K562 (cell line): Measurements from ENCODE around the gene TNFAIP3. TPM values are rescaled to one million over a fixed set of nuclear protein-coding genes. Genes with fewer than 3 reads are reported as not detected.

Source experiments
- ATAC-seq: fragments of 200-7000 bp; cut with Tn5 transposase; 3 replicates; pipeline ENCODE4 v1.9.1; 2020; ENCODE audit warnings: moderate library complexity
- BruUV-seq: library from RNA; stranded (reverse); fragments of 400-500 nt; replicated peaks from 2 replicates; lab custom pipeline; 2021; lab: Mats Ljungman, UMichigan
- CTCF ChIA-PET: fragments of 300-600 bp; formaldehyde crosslinking; extraction: SDS; loops from one replicate; lab custom pipeline; 2021; ENCODE audit warnings: low intra/inter-chr PET ratio; lab: Yijun Ruan, JAX
- POLR2A ChIA-PET: fragments of 300-600, 350-650 bp; sonication (Branson Sonifier 250); formaldehyde crosslinking; extraction: SDS; loops from one replicate; lab custom pipeline; 2021; ENCODE audit warnings: antibody characterized with exemption, inconsistent platforms; lab: Yijun Ruan, JAX
- DNase-seq, 4 experiments: peaks; one replicate each; pipeline versions ENCODE4 v3.0.0 to v3.0.0-alpha.2; 2011 to 2018; ENCODE audit warnings: low spot score in 3 of 4, mixed read lengths in 3 of 4; ENCODE audit errors: extremely low read depth in 1 of 4
- FAIRE-seq: peaks from 2 replicates; lab custom pipeline; 2011; peaks lifted over from hg19 to GRCh38; lab: Jason Lieb, UNC
- H2AFZ ChIP-seq: 2 replicates; pipeline ENCODE4 v1.6.0; 2011; ENCODE audit warnings: low read depth, low read length, control low read depth, inconsistent platforms
- H3K27ac ChIP-seq: fragments of 200-600 bp; 3 replicates; pipeline ENCODE4 v1.8.0; 2011; ENCODE audit warnings: low read depth, mild to moderate bottlenecking, control low read depth, inconsistent platforms, low read length, moderate library complexity, mixed read lengths; ENCODE audit errors: extremely low read depth
- H3K27me3 ChIP-seq, 2 experiments: fragments of 300-600 bp in 1 of 2; 2 replicates in 1 of 2; 3 replicates in 1 of 2; pipeline versions ENCODE4 v1.6.0 to v1.8.0; 2011; ENCODE audit warnings: inconsistent platforms in 2 of 2, low read length in 2 of 2, mild to moderate bottlenecking in 1 of 2, mixed read lengths in 1 of 2, moderate library complexity in 1 of 2; ENCODE audit not compliant: control insufficient read depth in 2 of 2, insufficient read depth in 2 of 2
- H3K36me3 ChIP-seq: fragments of 300-600 bp; 3 replicates; pipeline ENCODE4 v1.8.0; 2011; ENCODE audit warnings: mild to moderate bottlenecking, low read length, inconsistent platforms; ENCODE audit not compliant: control insufficient read depth, insufficient read depth
- H3K4me1 ChIP-seq, 2 experiments: fragments of 200-600 bp in 1 of 2; replicated peaks in 1 of 2; 2 replicates in 1 of 2; 3 replicates in 1 of 2; pipeline versions ENCODE4 v1.5.1 to v1.8.0; 2011; ENCODE audit warnings: inconsistent platforms in 2 of 2, low read length in 2 of 2, mild to moderate bottlenecking in 1 of 2, mixed read lengths in 1 of 2, moderate library complexity in 1 of 2; ENCODE audit not compliant: control insufficient read depth in 2 of 2, insufficient read depth in 2 of 2
- H3K4me2 ChIP-seq: 2 replicates; pipeline ENCODE4 v1.6.1; 2011; ENCODE audit warnings: low read length, control low read depth, inconsistent platforms, mixed read lengths; ENCODE audit not compliant: insufficient read depth
- H3K4me3 ChIP-seq: fragments of 200-600 bp; sonication (generic), shearing (Covaris generic); 2 replicates; pipeline ENCODE4 v1.5.1; 2016; ENCODE audit warnings: control low read depth, inconsistent platforms
- H3K79me2 ChIP-seq: fragments of 200-600 bp; 3 replicates; pipeline ENCODE4 v1.8.0; 2011; ENCODE audit warnings: low read length, inconsistent platforms; ENCODE audit not compliant: control insufficient read depth, insufficient read depth
- H3K9ac ChIP-seq, 2 experiments: 2 replicates each; pipeline versions ENCODE4 v1.6.0 to v1.6.1; 2011; ENCODE audit warnings: low read depth in 2 of 2, low read length in 2 of 2, control low read depth in 1 of 2, inconsistent platforms in 1 of 2, mild to moderate bottlenecking in 1 of 2, mixed read lengths in 1 of 2; ENCODE audit not compliant: insufficient read depth in 1 of 2
- H3K9me1 ChIP-seq: one replicate; pipeline ENCODE4 v1.6.0; 2011; ENCODE audit warnings: inconsistent platforms, mild to moderate bottlenecking, low read length, moderate library complexity; ENCODE audit not compliant: control insufficient read depth, insufficient read depth
- H3K9me3 ChIP-seq: replicated peaks from 2 replicates; pipeline ENCODE4 v1.5.1; 2011; ENCODE audit warnings: low read depth, low read length, inconsistent platforms; ENCODE audit not compliant: control insufficient read depth, insufficient read depth
- H4K20me1 ChIP-seq: replicated peaks from 2 replicates; pipeline ENCODE4 v1.6.1; 2011; ENCODE audit warnings: low read length, inconsistent platforms, mixed read lengths; ENCODE audit not compliant: control insufficient read depth, insufficient read depth
- ATF1 ChIP-seq, 2 experiments: fragments of 450-650 bp in 1 of 2; IDR thresholded peaks; 2 replicates each; pipeline ENCODE4 v1.6.1; 2016; ENCODE audit warnings: missing compliant biosample characterization in 1 of 2, missing genetic modification characterization in 1 of 2
- DMBX1 ChIP-seq: fragments of 250-450 bp; sonication (Bioruptor Pico); IDR thresholded peaks from 2 replicates; pipeline ENCODE4 v1.8.0; 2022; ENCODE audit warnings: inconsistent platforms, mild to moderate bottlenecking, moderate library complexity, borderline replicate concordance
- PCBP1 ChIP-seq: fragments of 200-400 bp; formaldehyde crosslinking; IDR thresholded peaks from 2 replicates; pipeline ENCODE4 v1.6.1; 2018; ENCODE audit warnings: mild to moderate bottlenecking, low read depth, low read length; ENCODE audit not compliant: poor library complexity, severe bottlenecking
- POLR2H ChIP-seq: IDR thresholded peaks from 2 replicates; pipeline ENCODE4 v1.6.1; 2016; ENCODE audit warnings: missing genetic modification characterization, low read depth, mild to moderate bottlenecking, control low read depth, missing compliant biosample characterization, moderate library complexity
- RBM39 ChIP-seq: fragments of 200-400 bp; formaldehyde crosslinking; optimal IDR thresholded peaks from 2 replicates; pipeline ENCODE3; 2018; ENCODE audit warnings: low read depth, low read length
- RHOXF2B ChIP-seq: fragments of 250-450 bp; sonication (Bioruptor Pico); conservative IDR thresholded peaks from 2 replicates; pipeline ENCODE4 v1.5.1; 2021
- ZBTB7A ChIP-seq: IDR thresholded peaks from 2 replicates; pipeline ENCODE4 v1.6.1; 2011; ENCODE audit warnings: low read depth, mild to moderate bottlenecking, low read length, moderate library complexity, borderline replicate concordance; ENCODE audit not compliant: control insufficient read depth
- ZNF140 ChIP-seq: fragments of 250-450 bp; sonication (Bioruptor Pico); IDR thresholded peaks from 2 replicates; pipeline ENCODE4 v1.8.0; 2021; ENCODE audit warnings: moderate library complexity, mild to moderate bottlenecking, inconsistent platforms
- WGBS: fragments of 100-300 bp; shearing (Covaris generic); methylation state at CpG from one replicate; pipeline ENCODE4 v1.1.6; 2016; ENCODE audit warnings: low coverage, mixed read lengths; ENCODE audit not compliant: insufficient coverage; ENCODE audit errors: missing lambda C conversion rate; 5-methylcytosine and 5-hydroxymethylcytosine counted together
- in situ Hi-C: fragments of 300-500 bp; cut with MboI; formaldehyde crosslinking; loops from 4 replicates; pipeline ENCODE4 v1.15.0; 2018; ENCODE audit warnings: inconsistent platforms, mixed read lengths
- intact Hi-C: fragments of 100-400 bp; cut with micrococcal nuclease; formaldehyde crosslinking; loops from 2 replicates; pipeline ENCODE4 v1.14.2; 2022
- polyA plus RNA-seq, 8 experiments: library from polyadenylated mRNA; depleted of rRNA in 4 of 8; stranded (reverse) in 5 of 8; unstranded in 3 of 8; fragments of >200 nt; fragmentation: Nextera tagmentation in 2 of 8; fragmentation: Illumina TruSeq in 1 of 8; extraction: Ambion mirVana in 2 of 8; extraction: Trizol in 1 of 8; gene quantifications; 2 replicates each; pipeline versions ENCODE4 v1.2.1 to v1.2.3, GENCODE V29; 2011 to 2014; ENCODE audit warnings: inconsistent platforms in 1 of 8, missing spikeins in 1 of 8
- total RNA-seq, 7 experiments: library from RNA; depleted of rRNA in 6 of 7; stranded (reverse); fragments of >200 nt in 6 of 7; fragmentation: Illumina TruSeq in 2 of 7; extraction: Trizol in 2 of 7; gene quantifications; 2 replicates each; pipeline versions ENCODE4 v1.2.1 to v1.2.3, GENCODE V29; 2011 to 2021; ENCODE audit warnings: low replicate concordance in 1 of 7
- TF ChIP-seq, protein P1 (sequence below): IDR thresholded peaks from 2 replicates; pipeline ENCODE4 v1.6.1; 2012; ENCODE audit warnings: low read depth, low read length, improper control_type of control experiment, borderline replicate concordance
- TF ChIP-seq, protein P2 (sequence below): fragments of 450-650 bp; IDR thresholded peaks from 2 replicates; pipeline ENCODE4 v1.6.1; 2016; ENCODE audit warnings: low read depth, mild to moderate bottlenecking, moderate library complexity
- TF ChIP-seq, protein P3 (sequence below): sonication (generic); formaldehyde crosslinking; IDR thresholded peaks from 2 replicates; pipeline ENCODE4 v1.8.0; 2022; ENCODE audit warnings: mild to moderate bottlenecking, missing genetic modification reagents, borderline replicate concordance
- TF ChIP-seq, protein P4 (sequence below), 2 experiments: fragments of 250-450 bp in 1 of 2; fragments of 450-650 bp in 1 of 2; sonication (Bioruptor Pico) in 1 of 2; IDR thresholded peaks; 2 replicates each; pipeline versions ENCODE4 v1.6.1 to v1.8.0; 2016 to 2021; ENCODE audit warnings: mild to moderate bottlenecking in 2 of 2, moderate library complexity in 2 of 2, missing compliant biosample characterization in 1 of 2, missing genetic modification characterization in 1 of 2

The TNFAIP3 gene
- total and polyA plus RNA-seq, 9 of the 15 experiments (the other 6 are each of a cell fraction or from before 2014, with no cell fraction given) = 0.79 to 17.0 (median 6.4) TPM

DNA sequence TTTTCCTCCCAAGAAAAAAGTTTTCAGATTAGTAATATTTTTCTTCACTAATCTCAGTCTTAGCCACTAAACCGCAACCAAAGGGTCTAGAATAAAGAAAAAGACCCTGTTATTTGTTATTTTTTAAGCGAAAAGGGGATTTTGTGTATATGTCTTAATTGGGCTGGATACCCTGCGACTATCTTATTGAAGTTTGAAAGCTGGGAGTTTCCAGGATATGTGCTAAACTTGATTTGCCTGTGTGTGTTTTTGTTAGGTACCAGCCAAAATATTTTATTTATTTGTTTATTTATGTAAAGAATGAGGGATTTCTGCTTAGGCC lies 52.4 kb downstream of the TNFAIP3 start (continued):
- TF ChIP-seq, protein P1, sequence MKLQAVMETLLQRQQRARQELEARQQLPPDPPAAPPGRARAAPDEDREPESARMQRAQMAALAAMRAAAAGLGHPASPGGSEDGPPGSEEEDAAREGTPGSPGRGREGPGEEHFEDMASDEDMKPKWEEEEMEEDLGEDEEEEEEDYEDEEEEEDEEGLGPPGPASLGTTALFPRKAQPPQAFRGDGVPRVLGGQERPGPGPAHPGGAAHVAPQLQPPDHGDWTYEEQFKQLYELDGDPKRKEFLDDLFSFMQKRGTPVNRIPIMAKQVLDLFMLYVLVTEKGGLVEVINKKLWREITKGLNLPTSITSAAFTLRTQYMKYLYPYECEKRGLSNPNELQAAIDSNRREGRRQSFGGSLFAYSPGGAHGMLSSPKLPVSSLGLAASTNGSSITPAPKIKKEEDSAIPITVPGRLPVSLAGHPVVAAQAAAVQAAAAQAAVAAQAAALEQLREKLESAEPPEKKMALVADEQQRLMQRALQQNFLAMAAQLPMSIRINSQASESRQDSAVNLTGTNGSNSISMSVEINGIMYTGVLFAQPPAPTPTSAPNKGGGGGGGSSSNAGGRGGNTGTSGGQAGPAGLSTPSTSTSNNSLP = no peak
- peak; percentile 73 for TF ChIP-seq POLR2H (tag)

DNA sequence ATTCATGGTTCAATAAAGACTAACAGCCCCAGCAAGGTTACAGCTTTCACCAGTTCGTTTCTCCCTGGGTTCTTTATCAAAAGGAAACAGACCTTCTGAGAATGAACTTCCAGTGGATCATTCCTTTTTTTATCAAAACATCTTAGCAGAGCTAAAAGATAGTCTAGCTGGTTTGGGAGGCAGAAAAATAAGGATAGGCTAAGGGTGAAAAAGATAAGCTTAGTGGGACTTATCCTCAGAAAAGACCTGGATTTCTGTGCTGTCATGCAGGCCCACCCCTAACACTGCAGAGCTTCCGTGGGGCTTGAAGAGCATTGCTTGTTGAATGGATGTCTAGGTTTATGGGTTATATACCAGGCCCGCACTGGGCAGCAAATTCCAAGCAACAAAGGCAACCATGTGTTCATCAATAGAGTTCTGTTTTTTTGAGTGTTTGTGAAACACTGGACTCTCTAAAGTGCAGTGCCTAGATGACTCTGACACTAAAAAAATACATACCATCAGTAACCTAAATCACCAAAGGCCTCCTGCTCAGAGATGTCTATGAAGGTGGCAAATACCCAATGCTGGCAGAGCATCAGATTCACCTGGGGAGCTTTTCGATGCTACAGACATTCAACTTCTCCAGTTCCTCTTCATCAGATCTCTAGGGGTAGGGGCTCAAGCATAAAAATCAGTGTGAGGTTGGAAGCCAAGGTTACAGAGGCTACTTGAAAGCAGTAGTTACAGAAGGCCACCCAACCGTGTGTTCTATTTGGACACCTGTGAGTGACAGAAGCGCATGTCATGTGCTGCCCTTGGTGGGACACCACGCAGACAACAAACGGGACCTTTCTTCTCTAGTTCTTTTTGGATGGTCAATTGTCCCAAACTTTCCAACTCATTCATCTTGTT lies 53.0 kb downstream of the TNFAIP3 start:
- no peaks in the 10 kb centered on the region for H3K9me1 ChIP-seq
- no peaks in the 10 kb centered on the region for H3K36me3 ChIP-seq
- H3K27ac ChIP-seq = peak overlapping the region; percentile 68
- H2AFZ ChIP-seq = peak overlapping the region; percentile 73
- ChIA-PET CTCF (interaction anchor here (0.6 kb wide), 1 partner anchor 72 kb away, joined by 3 read pairs; no protein-coding TSS in a partner anchor), POLR2A (interaction anchor here (0.6 to 1.3 kb wide), 9 partner anchors 10 to 1098 kb away, joined by 3 to 4 read pairs (median 3); no protein-coding TSS in a partner anchor)
- H4K20me1 ChIP-seq = no peaks in the 10 kb centered on the region
- ATAC-seq (peak; percentile 75), FAIRE-seq (peak; percentile 60), DNase-seq (peak; percentile 67 to 80 (median 72))
- no peaks in the 10 kb centered on the region for H3K9me3 ChIP-seq
- H3K27me3 ChIP-seq = no peaks in the 10 kb centered on the region
- BruUV-seq = no TSS peak
- intact Hi-C loops = loop anchor here (2.0 kb wide), 1 partner anchor 25 kb away; no protein-coding TSS in a partner anchor
- H3K79me2 ChIP-seq = no peaks in the 10 kb centered on the region
- peak overlapping the region; percentile 51 for H3K4me2 ChIP-seq
- WGBS = 39% methylated on average over 8 of the region's 8 CpGs
- H3K4me1 ChIP-seq = peaks cover 6 to 50% of the 10 kb centered on the region in 2 experiments; a peak in 4 of 5 replicates
- H3K4me3 ChIP-seq = no peak overlapping the region
- peak overlapping the region in 1 of 2 experiments; percentile 44; a peak in 2 of 4 replicates for H3K9ac ChIP-seq
- in situ Hi-C loops = no loop called here
- TF ChIP-seq, protein P2, sequence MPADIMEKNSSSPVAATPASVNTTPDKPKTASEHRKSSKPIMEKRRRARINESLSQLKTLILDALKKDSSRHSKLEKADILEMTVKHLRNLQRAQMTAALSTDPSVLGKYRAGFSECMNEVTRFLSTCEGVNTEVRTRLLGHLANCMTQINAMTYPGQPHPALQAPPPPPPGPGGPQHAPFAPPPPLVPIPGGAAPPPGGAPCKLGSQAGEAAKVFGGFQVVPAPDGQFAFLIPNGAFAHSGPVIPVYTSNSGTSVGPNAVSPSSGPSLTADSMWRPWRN = no peak
- TF ChIP-seq RHOXF2B (no peak), ZNF140 (CRISPR knock-in tag) (no peak), DMBX1 (CRISPR knock-in tag) (peak; percentile 78), ZBTB7A (no peak), PCBP1 (no peak), RBM39 (no peak), ATF1 (CRISPR knock-in tag; IDR thresholded peaks at IDR 0.05) (no peak), ATF1 (tag; IDR thresholded peaks at IDR 0.05) (no peak)
- TF ChIP-seq, protein P3, sequence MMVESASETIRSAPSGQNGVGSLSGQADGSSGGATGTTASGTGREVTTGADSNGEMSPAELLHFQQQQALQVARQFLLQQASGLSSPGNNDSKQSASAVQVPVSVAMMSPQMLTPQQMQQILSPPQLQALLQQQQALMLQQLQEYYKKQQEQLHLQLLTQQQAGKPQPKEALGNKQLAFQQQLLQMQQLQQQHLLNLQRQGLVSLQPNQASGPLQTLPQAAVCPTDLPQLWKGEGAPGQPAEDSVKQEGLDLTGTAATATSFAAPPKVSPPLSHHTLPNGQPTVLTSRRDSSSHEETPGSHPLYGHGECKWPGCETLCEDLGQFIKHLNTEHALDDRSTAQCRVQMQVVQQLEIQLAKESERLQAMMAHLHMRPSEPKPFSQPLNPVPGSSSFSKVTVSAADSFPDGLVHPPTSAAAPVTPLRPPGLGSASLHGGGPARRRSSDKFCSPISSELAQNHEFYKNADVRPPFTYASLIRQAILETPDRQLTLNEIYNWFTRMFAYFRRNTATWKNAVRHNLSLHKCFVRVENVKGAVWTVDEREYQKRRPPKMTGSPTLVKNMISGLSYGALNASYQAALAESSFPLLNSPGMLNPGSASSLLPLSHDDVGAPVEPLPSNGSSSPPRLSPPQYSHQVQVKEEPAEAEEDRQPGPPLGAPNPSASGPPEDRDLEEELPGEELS (CRISPR knock-in tag) = no peak
- TF ChIP-seq, protein P4, sequence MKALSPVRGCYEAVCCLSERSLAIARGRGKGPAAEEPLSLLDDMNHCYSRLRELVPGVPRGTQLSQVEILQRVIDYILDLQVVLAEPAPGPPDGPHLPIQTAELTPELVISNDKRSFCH (CRISPR knock-in tag; IDR thresholded peaks at IDR 0.05) = no peak
- TF ChIP-seq, protein P4 (tag; IDR thresholded peaks at IDR 0.05) = no peak; the same call in 1 of the 2 replicates
